ENCODE results near the gene GLG1.
"Not testable (repeated sequence)": the region's sequence is repeated elsewhere in the genome, so short reads cannot be mapped to it uniquely, and the experiment has no call there.

GLG1 gene

DNA sequence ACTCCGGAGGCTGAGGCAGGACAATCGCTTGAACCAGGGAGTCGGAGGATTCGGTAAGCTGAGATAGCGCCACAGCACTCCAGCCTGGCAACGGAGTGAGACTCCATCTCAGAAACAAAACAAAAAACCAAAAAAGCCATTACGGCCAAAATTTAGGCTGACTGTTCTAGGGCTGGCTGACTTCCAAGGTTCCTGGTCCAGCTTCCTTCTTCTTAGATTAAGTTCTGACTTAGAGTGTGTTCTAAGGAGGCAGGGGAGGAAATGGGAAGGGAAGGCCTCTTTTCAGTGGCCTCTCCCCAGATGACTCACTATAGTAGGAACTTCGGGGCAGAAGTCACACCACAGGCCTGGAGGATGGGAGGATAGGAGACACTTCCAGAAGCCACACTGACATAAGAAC, 157.9 kb downstream of the GLG1 start:
- Histone ChIP-seq H3K79me2 (ENCODE audit: control insufficient read depth, low read length) (no peaks in the 10 kb centered on the region), H3K9me3 (ENCODE audit: control insufficient read depth, insufficient read depth, low read length) (no peaks in the 10 kb centered on the region), H4K20me1 (ENCODE audit: control insufficient read depth, insufficient read depth, low read depth, low read length) (no peaks in the 10 kb centered on the region), H3F3A (ENCODE audit: control insufficient read depth, insufficient read depth) (no peaks in the 10 kb centered on the region), H3K27ac (ENCODE audit: low read depth, low read length) (no peak overlapping the region), H3K36me3 (ENCODE audit: control insufficient read depth, low read length) (peaks cover 12% of the 10 kb centered on the region), H3K9me2 (replicated peaks; ENCODE audit: control insufficient read depth, low read length) (no peaks in the 10 kb centered on the region), H3K27me3 (ENCODE audit: control insufficient read depth, low read length) (no peaks in the 10 kb centered on the region), H3K4me1 (ENCODE audit: control insufficient read depth, low read length) (peaks cover 17% of the 10 kb centered on the region), H3K4me2 (ENCODE audit: low read length) (no peak overlapping the region), H3K4me3 (ENCODE audit: low read length) (no peak overlapping the region)
- TF ChIP-seq, protein P1, sequence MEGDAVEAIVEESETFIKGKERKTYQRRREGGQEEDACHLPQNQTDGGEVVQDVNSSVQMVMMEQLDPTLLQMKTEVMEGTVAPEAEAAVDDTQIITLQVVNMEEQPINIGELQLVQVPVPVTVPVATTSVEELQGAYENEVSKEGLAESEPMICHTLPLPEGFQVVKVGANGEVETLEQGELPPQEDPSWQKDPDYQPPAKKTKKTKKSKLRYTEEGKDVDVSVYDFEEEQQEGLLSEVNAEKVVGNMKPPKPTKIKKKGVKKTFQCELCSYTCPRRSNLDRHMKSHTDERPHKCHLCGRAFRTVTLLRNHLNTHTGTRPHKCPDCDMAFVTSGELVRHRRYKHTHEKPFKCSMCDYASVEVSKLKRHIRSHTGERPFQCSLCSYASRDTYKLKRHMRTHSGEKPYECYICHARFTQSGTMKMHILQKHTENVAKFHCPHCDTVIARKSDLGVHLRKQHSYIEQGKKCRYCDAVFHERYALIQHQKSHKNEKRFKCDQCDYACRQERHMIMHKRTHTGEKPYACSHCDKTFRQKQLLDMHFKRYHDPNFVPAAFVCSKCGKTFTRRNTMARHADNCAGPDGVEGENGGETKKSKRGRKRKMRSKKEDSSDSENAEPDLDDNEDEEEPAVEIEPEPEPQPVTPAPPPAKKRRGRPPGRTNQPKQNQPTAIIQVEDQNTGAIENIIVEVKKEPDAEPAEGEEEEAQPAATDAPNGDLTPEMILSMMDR (IDR thresholded peaks at IDR 0.05; ENCODE audit: low read depth, low read length, poor library complexity, severe bottlenecking), result no peak
- no peak for TF ChIP-seq EZH2phosphoT487 (IDR thresholded peaks at IDR 0.05; ENCODE audit: borderline replicate concordance, low read length)

DNA sequence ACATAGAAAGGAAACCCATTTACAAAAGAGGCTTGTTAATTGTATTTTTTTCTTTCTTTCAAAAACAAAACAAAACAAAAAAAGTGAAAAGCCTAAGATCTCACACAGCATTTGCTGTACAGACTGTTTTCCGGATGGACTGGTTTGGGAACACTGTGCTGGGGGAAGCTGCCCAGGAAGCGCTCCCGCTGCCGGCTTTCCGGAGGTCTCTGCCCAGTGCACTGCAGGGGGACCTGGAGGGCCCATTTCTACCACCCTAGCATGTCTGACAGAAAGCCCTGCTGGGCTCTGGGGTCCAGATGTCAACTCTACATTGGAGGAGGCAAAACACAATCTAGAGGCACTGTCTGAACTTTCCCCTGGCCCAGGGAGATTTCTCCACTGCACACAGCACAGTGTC, 159.3 kb downstream of the GLG1 start:
- H3F3A ChIP-seq (ENCODE audit: control insufficient read depth, insufficient read depth), result no peaks in the 10 kb centered on the region
- H3K36me3 ChIP-seq (ENCODE audit: control insufficient read depth, low read length), result peaks cover 4% of the 10 kb centered on the region
- H3K79me2 ChIP-seq (ENCODE audit: control insufficient read depth, low read length), result no peaks in the 10 kb centered on the region
- TF ChIP-seq, protein P1 (IDR thresholded peaks at IDR 0.05; ENCODE audit: low read depth, low read length, poor library complexity, severe bottlenecking), result no peak
- TF ChIP-seq EZH2phosphoT487 (IDR thresholded peaks at IDR 0.05; ENCODE audit: borderline replicate concordance, low read length), result no peak
- no peak overlapping the region for H3K4me3 ChIP-seq (ENCODE audit: low read length)
- no peaks in the 10 kb centered on the region for H3K9me3 ChIP-seq (ENCODE audit: control insufficient read depth, insufficient read depth, low read length)
- no peak overlapping the region for H3K4me2 ChIP-seq (ENCODE audit: low read length)
- H3K27me3 ChIP-seq (ENCODE audit: control insufficient read depth, low read length), result no peaks in the 10 kb centered on the region
- no peaks in the 10 kb centered on the region for H3K9me2 ChIP-seq (replicated peaks; ENCODE audit: control insufficient read depth, low read length)
- no peaks in the 10 kb centered on the region for H4K20me1 ChIP-seq (ENCODE audit: control insufficient read depth, insufficient read depth, low read depth, low read length)
- peaks cover 7% of the 10 kb centered on the region for H3K4me1 ChIP-seq (ENCODE audit: control insufficient read depth, low read length)
- no peak overlapping the region for H3K27ac ChIP-seq (ENCODE audit: low read depth, low read length)

DNA sequence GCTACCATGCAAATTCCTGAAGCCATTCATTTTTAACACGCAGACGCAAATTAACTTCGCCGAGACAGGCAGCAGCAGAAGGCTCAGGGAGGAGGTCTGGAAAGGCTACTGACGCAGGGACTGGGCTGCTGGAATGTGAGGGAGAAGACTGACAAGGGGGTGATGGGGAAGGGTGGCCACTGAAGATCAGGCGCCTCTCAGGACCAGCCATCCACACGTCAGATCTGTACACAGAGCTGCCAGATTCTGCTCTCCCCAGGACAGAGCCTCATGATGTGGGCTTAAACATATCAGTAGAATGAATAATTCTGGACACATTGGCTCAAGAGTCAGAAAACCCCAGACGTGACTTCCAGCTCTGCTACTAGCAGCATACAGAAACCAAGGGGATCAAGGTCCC, 160.0 kb downstream of the GLG1 start:
- Histone ChIP-seq H3K9me3 (ENCODE audit: control insufficient read depth, insufficient read depth, low read length) (no peaks in the 10 kb centered on the region), H3K4me3 (ENCODE audit: low read length) (no peak overlapping the region), H4K20me1 (ENCODE audit: control insufficient read depth, insufficient read depth, low read depth, low read length) (no peaks in the 10 kb centered on the region), H3K36me3 (ENCODE audit: control insufficient read depth, low read length) (peaks cover 4% of the 10 kb centered on the region; the same call in 1 of the 2 replicates), H3F3A (ENCODE audit: control insufficient read depth, insufficient read depth) (no peaks in the 10 kb centered on the region), H3K9me2 (replicated peaks; ENCODE audit: control insufficient read depth, low read length) (no peaks in the 10 kb centered on the region), H3K4me1 (ENCODE audit: control insufficient read depth, low read length) (no peaks in the 10 kb centered on the region; the same call in 1 of the 2 replicates), H3K4me2 (ENCODE audit: low read length) (no peak overlapping the region), H3K27me3 (ENCODE audit: control insufficient read depth, low read length) (no peaks in the 10 kb centered on the region), H3K79me2 (ENCODE audit: control insufficient read depth, low read length) (no peaks in the 10 kb centered on the region), H3K27ac (ENCODE audit: low read depth, low read length) (no peak overlapping the region)
- no peak for TF ChIP-seq EZH2phosphoT487 (IDR thresholded peaks at IDR 0.05; ENCODE audit: borderline replicate concordance, low read length)
- TF ChIP-seq, protein P1 (IDR thresholded peaks at IDR 0.05; ENCODE audit: low read depth, low read length, poor library complexity, severe bottlenecking), result no peak

DNA sequence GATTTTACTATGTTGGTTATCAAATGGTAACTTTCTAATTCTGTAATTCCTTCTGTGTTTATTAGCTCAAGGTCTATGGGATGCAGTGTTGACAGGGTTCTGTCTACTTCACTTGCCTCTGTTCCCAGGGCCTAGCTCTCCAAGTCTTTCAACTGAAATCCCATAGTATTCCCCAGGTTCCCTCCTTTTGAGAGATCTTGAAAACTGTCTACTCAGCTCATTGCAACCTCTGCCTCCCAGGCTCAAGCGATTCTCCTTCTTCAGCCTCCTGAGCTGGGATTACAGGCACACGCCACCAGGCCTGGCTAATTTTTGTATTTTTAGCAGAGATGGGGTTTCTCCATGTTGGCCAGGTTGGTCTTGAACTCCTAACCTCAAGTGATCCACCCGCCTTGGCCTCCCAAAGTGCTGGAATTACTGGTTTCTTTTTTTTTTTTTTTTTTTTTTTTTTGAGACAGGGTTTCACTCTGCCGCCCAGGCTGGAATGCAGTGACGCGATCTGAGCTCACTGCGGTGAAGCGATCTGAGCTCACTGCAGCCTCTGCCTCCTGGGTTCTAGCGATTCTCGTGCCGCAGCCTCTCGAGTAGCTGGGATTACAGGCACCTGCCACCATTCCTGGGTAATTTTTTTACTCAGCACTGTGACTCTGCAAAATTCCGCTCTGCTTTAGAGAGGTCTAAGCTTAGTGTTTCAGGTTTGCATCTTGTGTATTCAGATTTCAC, 163.1 kb downstream of the GLG1 start:
- not testable (repeated sequence) for H4K20me1 ChIP-seq (ENCODE audit: control insufficient read depth, insufficient read depth, low read depth, low read length); H3K36me3 ChIP-seq (ENCODE audit: control insufficient read depth, low read length); H3K27me3 ChIP-seq (ENCODE audit: control insufficient read depth, low read length); H3K4me2 ChIP-seq (ENCODE audit: low read length); H3K9me2 ChIP-seq (replicated peaks; ENCODE audit: control insufficient read depth, low read length); H3K79me2 ChIP-seq (ENCODE audit: control insufficient read depth, low read length); H3K4me3 ChIP-seq (ENCODE audit: low read length); H3K9me3 ChIP-seq (ENCODE audit: control insufficient read depth, insufficient read depth, low read length); H3K27ac ChIP-seq (ENCODE audit: low read depth, low read length); H3K4me1 ChIP-seq (ENCODE audit: control insufficient read depth, low read length); H3F3A ChIP-seq (ENCODE audit: control insufficient read depth, insufficient read depth)

Measured in DOHH2 (cell line).